ENCODE results near the gene CD9.
A peak's percentile ranks its signal among the peaks of the same experiment; 100 is the strongest.

Gene CD9

DNA sequence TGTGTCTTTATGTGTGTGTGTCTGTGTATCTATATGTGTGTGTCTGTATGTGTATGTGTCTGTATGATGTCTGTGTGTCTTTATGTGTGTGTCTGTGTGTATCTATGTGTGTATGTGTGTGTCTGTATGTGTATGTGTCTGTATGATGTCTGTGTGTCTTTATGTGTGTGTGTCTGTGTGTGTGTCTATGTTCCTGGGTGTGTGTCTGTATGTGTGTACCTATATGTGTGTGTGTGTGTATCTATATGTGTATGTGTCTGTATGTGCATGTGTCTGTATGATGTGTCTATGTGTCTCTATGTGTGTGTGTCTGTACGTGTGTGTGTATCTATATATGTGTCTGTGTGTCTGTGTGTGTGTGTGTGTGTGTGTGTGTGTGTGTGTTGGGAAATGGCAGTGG is 19.0 kb upstream of the CD9 start:
- ChIA-PET CTCF (interaction anchor here (1.2 kb wide), 1 partner anchor 8 kb away, joined by 3 read pairs; no protein-coding TSS in a partner anchor), POLR2A (no interaction called here)
- no peak for DNase-seq
- H3K36me3 ChIP-seq (ENCODE audit: control insufficient read depth in 4 of 4, insufficient read depth in 4 of 4, low read length in 3 of 4) = no peaks in the 10 kb centered on the region
- H3K9me3 ChIP-seq (ENCODE audit: control extremely low read depth in 1 of 5, control insufficient read depth in 4 of 5, insufficient read depth in 2 of 5, low read depth in 1 of 5, low read length in 4 of 5) = no peaks in the 10 kb centered on the region
- H3K4me3 ChIP-seq (ENCODE audit: control insufficient read depth in 1 of 7, extremely low read depth in 1 of 7, insufficient read depth in 4 of 7, low read depth in 2 of 7, low read length in 6 of 7) = no peak overlapping the region
- no peak overlapping the region for H3K27ac ChIP-seq (ENCODE audit: insufficient read depth in 1 of 2, low read depth in 1 of 2, low read length in 2 of 2, poor library complexity in 1 of 2, severe bottlenecking in 2 of 2)
- 57% methylated on average over 1 of the region's 1 CpG for WGBS (ENCODE audit: insufficient coverage)
- H3K27me3 ChIP-seq (replicated peaks in 2 of 5; ENCODE audit: control insufficient read depth in 4 of 5, insufficient read depth in 5 of 5, low read length in 4 of 5) = no peaks in the 10 kb centered on the region
- peaks cover 0 to 22% (median 19%) of the 10 kb centered on the region in 4 experiments for H3K4me1 ChIP-seq (ENCODE audit: control extremely low read depth in 1 of 4, control insufficient read depth in 4 of 4, insufficient read depth in 4 of 4, low read length in 3 of 4)

DNA sequence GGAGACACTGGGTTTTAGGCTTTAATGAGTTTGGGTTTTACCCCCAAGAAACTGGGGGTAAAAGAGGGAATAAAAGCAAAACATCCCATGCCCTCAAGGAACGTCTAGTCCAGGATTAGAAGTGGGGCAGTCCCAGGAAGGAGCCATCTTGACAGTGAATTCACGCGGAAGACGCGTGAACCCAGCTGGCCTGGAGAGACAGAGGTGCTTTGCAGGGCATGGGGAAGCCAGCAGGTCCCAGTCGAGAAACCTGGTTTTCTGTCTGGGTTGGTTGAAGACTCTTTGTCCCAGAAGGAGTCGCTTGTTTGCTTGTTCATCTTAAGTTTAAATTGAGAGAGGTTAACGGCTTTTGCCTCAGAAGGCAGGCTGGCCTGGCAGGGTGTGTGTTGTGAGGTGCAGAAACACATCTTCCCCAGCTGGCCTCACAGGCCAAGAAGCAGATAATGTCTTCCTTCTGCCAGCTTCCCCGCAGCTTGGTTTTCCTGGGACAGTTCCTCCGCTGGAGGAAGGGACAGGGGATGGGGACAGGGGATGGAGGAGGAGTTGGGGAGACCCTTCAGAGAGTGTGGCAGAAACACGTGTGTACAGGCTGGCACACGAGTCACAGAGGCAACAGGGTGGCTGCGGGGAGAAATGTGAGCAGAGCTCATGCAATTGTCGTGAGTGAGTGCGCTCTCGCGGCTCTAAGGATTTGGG is 18.5 kb upstream of the CD9 start:
- peak overlapping the region in 1 of 7 experiments; percentile 13 for H3K4me3 ChIP-seq (ENCODE audit: control insufficient read depth in 1 of 7, extremely low read depth in 1 of 7, insufficient read depth in 4 of 7, low read depth in 2 of 7, low read length in 6 of 7)
- WGBS (ENCODE audit: insufficient coverage) = 74% methylated on average over 13 of the region's 17 CpGs
- no peaks in the 10 kb centered on the region for H3K9me3 ChIP-seq (ENCODE audit: control extremely low read depth in 1 of 5, control insufficient read depth in 4 of 5, insufficient read depth in 2 of 5, low read depth in 1 of 5, low read length in 4 of 5)
- CTCF ChIA-PET = interaction anchor here (1.2 kb wide), 2 partner anchors 8 to 20 kb away, joined by 3 read pairs; no protein-coding TSS in a partner anchor
- H3K4me1 ChIP-seq (ENCODE audit: control extremely low read depth in 1 of 4, control insufficient read depth in 4 of 4, insufficient read depth in 4 of 4, low read length in 3 of 4) = peaks cover 0 to 25% (median 19%) of the 10 kb centered on the region in 4 experiments
- POLR2A ChIA-PET = no interaction called here
- no peaks in the 10 kb centered on the region for H3K27me3 ChIP-seq (replicated peaks in 2 of 5; ENCODE audit: control insufficient read depth in 4 of 5, insufficient read depth in 5 of 5, low read length in 4 of 5)
- peak in 1 of 3 donors; percentile 9 for DNase-seq
- H3K27ac ChIP-seq (ENCODE audit: insufficient read depth in 1 of 2, low read depth in 1 of 2, low read length in 2 of 2, poor library complexity in 1 of 2, severe bottlenecking in 2 of 2) = no peak overlapping the region
- H3K36me3 ChIP-seq (ENCODE audit: control insufficient read depth in 4 of 4, insufficient read depth in 4 of 4, low read length in 3 of 4) = no peaks in the 10 kb centered on the region

DNA sequence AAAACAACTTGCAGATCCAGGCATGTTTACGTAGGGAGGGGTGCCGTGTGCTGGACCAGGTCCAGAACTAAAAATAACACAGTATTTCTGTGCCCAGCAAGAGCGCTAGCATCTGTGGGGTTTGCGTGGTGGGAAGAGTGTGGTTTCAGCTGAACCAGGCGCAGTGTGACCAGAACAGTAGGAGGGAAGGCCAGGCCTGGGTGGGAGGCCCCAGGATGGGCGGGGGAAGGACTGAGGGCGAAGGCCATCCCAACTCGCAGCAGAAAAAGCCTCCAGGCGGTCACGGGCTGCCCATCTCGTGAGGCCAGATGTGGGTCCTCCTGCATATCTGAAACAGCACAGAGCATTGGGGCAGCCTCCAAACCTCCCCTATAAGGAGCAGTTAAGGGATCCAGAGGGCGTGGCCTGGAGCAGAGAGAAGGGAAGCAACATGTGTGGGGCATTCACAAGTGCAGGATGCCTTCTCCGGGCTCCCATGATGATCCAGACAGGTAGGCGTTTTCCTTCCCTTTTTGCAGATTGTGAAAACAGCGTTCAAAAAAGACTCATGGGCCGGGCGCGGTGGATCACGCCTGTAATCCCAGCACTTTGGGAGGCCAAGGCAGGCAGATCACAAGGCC is 17.8 kb upstream of the CD9 start:
- WGBS (ENCODE audit: insufficient coverage) = 47% methylated on average over 18 of the region's 19 CpGs
- ChIA-PET CTCF (interaction anchor here (1.2 kb wide), 2 partner anchors 9 to 19 kb away, joined by 3 read pairs; no protein-coding TSS in a partner anchor), POLR2A (no interaction called here)
- peaks cover 0 to 25% (median 19%) of the 10 kb centered on the region in 4 experiments for H3K4me1 ChIP-seq (ENCODE audit: control extremely low read depth in 1 of 4, control insufficient read depth in 4 of 4, insufficient read depth in 4 of 4, low read length in 3 of 4)
- DNase-seq = peak in 2 of 3 donors; percentile 24 to 31
- peak overlapping the region in 1 of 7 experiments; percentile 13 for H3K4me3 ChIP-seq (ENCODE audit: control insufficient read depth in 1 of 7, extremely low read depth in 1 of 7, insufficient read depth in 4 of 7, low read depth in 2 of 7, low read length in 6 of 7)
- no peaks in the 10 kb centered on the region for H3K36me3 ChIP-seq (ENCODE audit: control insufficient read depth in 4 of 4, insufficient read depth in 4 of 4, low read length in 3 of 4)
- H3K27me3 ChIP-seq (replicated peaks in 2 of 5; ENCODE audit: control insufficient read depth in 4 of 5, insufficient read depth in 5 of 5, low read length in 4 of 5) = no peaks in the 10 kb centered on the region
- no peaks in the 10 kb centered on the region for H3K9me3 ChIP-seq (ENCODE audit: control extremely low read depth in 1 of 5, control insufficient read depth in 4 of 5, insufficient read depth in 2 of 5, low read depth in 1 of 5, low read length in 4 of 5)
- H3K27ac ChIP-seq (ENCODE audit: insufficient read depth in 1 of 2, low read depth in 1 of 2, low read length in 2 of 2, poor library complexity in 1 of 2, severe bottlenecking in 2 of 2) = no peak overlapping the region

DNA sequence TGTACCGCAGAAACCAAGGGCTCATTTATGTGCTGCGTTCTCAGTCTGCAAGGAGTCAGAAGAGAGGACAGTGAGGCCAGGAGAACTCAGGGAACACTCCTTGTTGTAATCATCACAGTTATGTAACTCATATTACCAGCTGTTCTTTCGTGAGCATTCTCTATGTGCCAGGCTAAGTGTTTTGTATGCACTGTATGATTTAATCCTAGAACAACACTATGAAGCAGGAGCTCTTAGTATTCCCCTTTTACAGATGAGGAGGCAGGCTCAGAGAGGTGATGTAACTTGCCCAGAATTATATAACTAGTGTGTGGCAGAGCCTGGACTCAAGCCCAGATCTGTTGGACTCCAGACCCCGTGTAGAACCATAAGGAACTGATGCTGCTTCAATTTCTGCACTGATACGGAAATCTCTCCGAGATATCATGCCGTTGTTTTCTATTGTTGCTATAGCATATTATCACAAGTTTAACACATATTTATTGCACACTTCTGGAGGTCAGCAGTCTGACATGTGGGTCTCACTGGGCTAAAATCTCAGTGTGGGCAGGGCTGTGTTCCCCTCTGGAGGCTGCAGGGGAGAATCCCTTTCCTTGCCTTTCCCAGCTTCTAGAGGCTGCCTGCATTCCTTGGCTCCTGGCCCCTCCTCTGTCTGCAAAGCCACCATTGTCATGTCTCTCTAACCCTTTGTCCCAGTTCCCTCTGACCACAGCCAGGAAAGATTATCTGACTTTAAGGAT is 16.3 kb upstream of the CD9 start:
- CTCF ChIA-PET = interaction anchor here (1.0 to 1.3 kb wide), 2 partner anchors 9 to 12 kb away, joined by 3 to 4 read pairs; no protein-coding TSS in a partner anchor
- POLR2A ChIA-PET = no interaction called here
- Histone ChIP-seq H3K9me3 (ENCODE audit: control extremely low read depth in 1 of 5, control insufficient read depth in 4 of 5, insufficient read depth in 2 of 5, low read depth in 1 of 5, low read length in 4 of 5) (no peaks in the 10 kb centered on the region), H3K4me3 (ENCODE audit: control insufficient read depth in 1 of 7, extremely low read depth in 1 of 7, insufficient read depth in 4 of 7, low read depth in 2 of 7, low read length in 6 of 7) (no peak overlapping the region), H3K27ac (ENCODE audit: insufficient read depth in 1 of 2, low read depth in 1 of 2, low read length in 2 of 2, poor library complexity in 1 of 2, severe bottlenecking in 2 of 2) (no peak overlapping the region), H3K27me3 (replicated peaks in 2 of 5; ENCODE audit: control insufficient read depth in 4 of 5, insufficient read depth in 5 of 5, low read length in 4 of 5) (no peaks in the 10 kb centered on the region), H3K4me1 (ENCODE audit: control extremely low read depth in 1 of 4, control insufficient read depth in 4 of 4, insufficient read depth in 4 of 4, low read length in 3 of 4) (peaks cover 0 to 28% (median 20%) of the 10 kb centered on the region in 4 experiments), H3K36me3 (ENCODE audit: control insufficient read depth in 4 of 4, insufficient read depth in 4 of 4, low read length in 3 of 4) (no peaks in the 10 kb centered on the region)
- DNase-seq = no peak
- 100% methylated on average over 2 of the region's 7 CpGs for WGBS (ENCODE audit: insufficient coverage)

DNA sequence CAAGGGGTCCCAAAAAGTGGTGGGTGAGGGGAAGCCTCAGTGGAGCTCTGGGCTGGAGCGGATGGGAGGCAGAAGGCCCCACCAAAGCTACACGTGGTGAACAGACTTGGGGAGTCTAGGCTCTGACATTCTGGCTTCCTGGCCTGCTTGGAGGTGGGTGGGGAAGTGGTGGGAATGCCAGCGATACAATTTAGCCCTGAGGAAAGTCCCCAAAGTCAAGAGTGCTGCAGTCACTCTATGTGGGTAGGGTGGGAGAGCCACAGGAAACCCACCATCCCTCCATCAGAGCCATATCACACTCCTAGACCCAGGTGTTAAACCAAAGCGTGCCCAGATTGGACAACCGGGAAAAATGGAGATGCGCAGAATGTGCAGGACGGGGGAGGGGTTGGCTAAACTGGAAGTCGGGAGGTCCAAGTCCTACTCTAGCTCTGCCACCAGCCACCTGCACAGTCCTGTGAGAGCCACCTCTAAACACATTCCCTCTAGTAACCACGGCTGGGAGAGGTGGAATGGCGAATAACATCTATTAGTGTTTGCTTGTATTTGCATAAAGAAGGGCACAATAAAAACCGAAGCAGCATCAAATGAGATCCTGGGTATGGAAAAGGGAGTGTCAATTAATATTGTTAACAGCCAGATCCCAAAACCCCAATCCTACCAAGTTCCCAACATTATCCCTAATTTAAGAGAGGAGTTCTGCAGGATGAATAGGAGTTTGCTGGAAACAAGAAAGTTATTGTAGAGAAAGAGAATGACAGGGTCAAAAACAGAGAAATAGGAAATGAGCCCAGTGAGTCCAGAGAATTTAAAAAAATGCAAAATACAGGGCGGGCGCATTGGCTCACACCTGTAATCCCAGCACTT is 14.0 kb upstream of the CD9 start:
- Histone ChIP-seq H3K27me3 (replicated peaks in 2 of 5; ENCODE audit: control insufficient read depth in 4 of 5, insufficient read depth in 5 of 5, low read length in 4 of 5) (no peaks in the 10 kb centered on the region), H3K36me3 (ENCODE audit: control insufficient read depth in 4 of 4, insufficient read depth in 4 of 4, low read length in 3 of 4) (no peaks in the 10 kb centered on the region), H3K27ac (ENCODE audit: insufficient read depth in 1 of 2, low read depth in 1 of 2, low read length in 2 of 2, poor library complexity in 1 of 2, severe bottlenecking in 2 of 2) (no peak overlapping the region), H3K9me3 (ENCODE audit: control extremely low read depth in 1 of 5, control insufficient read depth in 4 of 5, insufficient read depth in 2 of 5, low read depth in 1 of 5, low read length in 4 of 5) (no peaks in the 10 kb centered on the region), H3K4me3 (ENCODE audit: control insufficient read depth in 1 of 7, extremely low read depth in 1 of 7, insufficient read depth in 4 of 7, low read depth in 2 of 7, low read length in 6 of 7) (no peak overlapping the region), H3K4me1 (ENCODE audit: control extremely low read depth in 1 of 4, control insufficient read depth in 4 of 4, insufficient read depth in 4 of 4, low read length in 3 of 4) (peaks cover 0 to 35% (median 28%) of the 10 kb centered on the region in 4 experiments)
- DNase-seq = no peak
- 86% methylated on average over 9 of the region's 13 CpGs for WGBS (ENCODE audit: insufficient coverage)
- ChIA-PET CTCF (interaction anchor here (0.6 to 1.2 kb wide), 4 partner anchors 9 to 42 kb away, joined by 3 to 4 read pairs (median 3); no protein-coding TSS in a partner anchor), POLR2A (no interaction called here)

DNA sequence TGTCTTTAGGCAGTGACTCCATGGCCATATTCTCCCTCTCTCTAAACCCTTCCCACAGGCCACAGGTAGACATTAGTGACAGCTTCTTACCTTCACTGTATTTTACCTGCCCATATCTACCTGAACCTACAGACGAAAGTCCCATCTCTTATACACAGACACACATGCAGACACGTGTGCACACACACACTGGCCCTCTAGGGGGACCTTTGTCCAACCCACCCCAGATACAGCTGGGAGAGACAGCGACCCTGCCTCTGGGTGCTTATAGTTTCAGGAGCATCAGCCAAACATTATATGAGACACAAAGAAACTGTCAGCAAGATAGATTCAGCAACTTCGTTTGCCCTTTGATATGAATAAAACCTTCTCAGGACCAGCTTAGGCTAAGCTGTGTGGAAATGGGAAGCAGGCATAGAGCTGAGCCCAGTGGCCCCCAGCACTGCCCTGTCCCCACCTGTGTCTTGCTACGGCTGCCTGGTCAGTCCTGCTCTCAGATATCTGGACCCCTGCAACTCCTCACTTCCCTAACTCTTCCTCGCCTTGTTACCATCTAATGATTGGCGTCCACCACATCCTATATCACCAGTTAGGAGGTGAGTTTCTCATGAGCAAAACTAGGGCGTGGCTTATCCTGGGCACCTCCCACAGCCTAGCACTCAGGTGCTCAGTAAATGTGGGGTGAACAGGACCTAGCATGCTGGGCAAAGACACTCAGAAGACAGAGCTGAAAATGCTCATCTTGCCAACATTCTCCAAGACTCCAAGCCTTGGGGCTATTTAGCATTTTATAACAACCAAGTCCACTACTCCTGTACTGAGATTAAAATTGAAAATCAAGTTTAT is 12.0 kb upstream of the CD9 start:
- ChIA-PET CTCF (interaction anchor here (0.7 to 3.1 kb wide), 8 partner anchors 11 to 134 kb away, joined by 3 to 9 read pairs (median 4); partner anchors contain the start of gene CD9), POLR2A (no interaction called here)
- Histone ChIP-seq H3K27ac (ENCODE audit: insufficient read depth in 1 of 2, low read depth in 1 of 2, low read length in 2 of 2, poor library complexity in 1 of 2, severe bottlenecking in 2 of 2) (no peak overlapping the region), H3K4me1 (ENCODE audit: control extremely low read depth in 1 of 4, control insufficient read depth in 4 of 4, insufficient read depth in 4 of 4, low read length in 3 of 4) (peaks cover 0 to 25% (median 15%) of the 10 kb centered on the region in 4 experiments), H3K4me3 (ENCODE audit: control insufficient read depth in 1 of 7, extremely low read depth in 1 of 7, insufficient read depth in 4 of 7, low read depth in 2 of 7, low read length in 6 of 7) (no peak overlapping the region), H3K9me3 (ENCODE audit: control extremely low read depth in 1 of 5, control insufficient read depth in 4 of 5, insufficient read depth in 2 of 5, low read depth in 1 of 5, low read length in 4 of 5) (no peaks in the 10 kb centered on the region), H3K36me3 (ENCODE audit: control insufficient read depth in 4 of 4, insufficient read depth in 4 of 4, low read length in 3 of 4) (no peaks in the 10 kb centered on the region), H3K27me3 (replicated peaks in 2 of 5; ENCODE audit: control insufficient read depth in 4 of 5, insufficient read depth in 5 of 5, low read length in 4 of 5) (no peaks in the 10 kb centered on the region)
- no peak for DNase-seq
- 87% methylated on average over 5 of the region's 8 CpGs for WGBS (ENCODE audit: insufficient coverage)

Measured in common myeloid progenitor, CD34-positive (primary cell).